Amniotic epithelial cell (primary cell): ENCODE results near the gene LUM.
"Not testable (repeated sequence)": the region's sequence is repeated elsewhere in the genome, so short reads cannot be mapped to it uniquely, and the experiment has no call there.

Source experiments
- DNase-seq: peaks from one replicate; pipeline ENCODE4 v3.0.0-alpha.2; 2010; ENCODE audit warnings: low read depth

The LUM gene

DNA sequence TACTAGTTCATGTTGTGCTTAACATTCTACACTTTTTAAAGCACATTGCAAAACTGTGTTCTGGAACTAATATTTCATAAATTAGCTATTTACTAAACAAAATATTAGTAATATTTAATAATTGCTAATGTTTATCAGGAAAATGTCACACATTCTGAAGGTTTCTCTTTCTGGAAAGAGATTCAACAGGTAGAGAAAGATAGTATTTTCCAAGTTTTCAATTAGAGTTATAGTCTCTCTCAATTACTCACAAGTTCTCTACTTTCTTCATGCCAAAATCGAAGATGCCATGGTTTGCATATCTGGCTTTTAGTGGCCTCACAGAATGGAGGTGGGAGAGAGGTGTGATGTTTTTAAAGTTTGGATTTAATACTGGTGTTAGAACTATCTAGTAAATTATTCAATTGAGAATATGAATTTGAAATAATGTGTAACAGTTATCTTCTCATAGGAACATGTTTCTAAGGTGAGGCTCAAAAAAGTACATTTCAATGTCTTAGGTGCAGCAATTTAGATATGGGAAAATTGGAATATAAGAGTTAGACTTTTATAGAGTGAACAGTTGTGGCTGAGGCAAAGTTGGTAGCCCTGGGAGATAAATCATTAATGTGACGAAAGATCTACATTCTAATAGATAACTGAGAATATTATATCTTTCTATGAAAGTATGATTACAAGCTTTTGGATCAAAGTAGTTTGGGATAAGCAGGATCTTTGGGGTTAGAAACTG is 1.5 kb downstream of the LUM start:
- DNase-seq = no peak

DNA sequence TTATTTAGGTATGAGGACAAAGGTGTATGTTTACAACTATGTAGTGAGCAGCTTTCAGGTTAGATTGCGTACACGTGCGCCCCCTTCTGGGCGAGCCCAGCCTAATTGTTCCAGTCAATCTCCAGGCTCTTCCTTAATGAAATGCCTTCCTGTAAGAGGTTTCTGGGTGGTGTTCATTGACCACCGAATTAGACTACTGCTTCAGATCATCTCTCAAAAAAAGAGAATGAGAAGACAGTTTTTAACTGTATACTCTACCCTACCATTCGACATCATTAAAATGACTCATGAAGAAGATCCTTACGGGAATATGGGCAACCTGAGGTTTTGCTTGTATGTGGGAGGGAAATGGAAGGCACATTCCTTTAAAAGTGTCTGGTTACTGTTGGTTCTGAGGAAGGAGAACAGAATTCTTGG is 2.1 kb downstream of the LUM start:
- peak; percentile 96 for DNase-seq

DNA sequence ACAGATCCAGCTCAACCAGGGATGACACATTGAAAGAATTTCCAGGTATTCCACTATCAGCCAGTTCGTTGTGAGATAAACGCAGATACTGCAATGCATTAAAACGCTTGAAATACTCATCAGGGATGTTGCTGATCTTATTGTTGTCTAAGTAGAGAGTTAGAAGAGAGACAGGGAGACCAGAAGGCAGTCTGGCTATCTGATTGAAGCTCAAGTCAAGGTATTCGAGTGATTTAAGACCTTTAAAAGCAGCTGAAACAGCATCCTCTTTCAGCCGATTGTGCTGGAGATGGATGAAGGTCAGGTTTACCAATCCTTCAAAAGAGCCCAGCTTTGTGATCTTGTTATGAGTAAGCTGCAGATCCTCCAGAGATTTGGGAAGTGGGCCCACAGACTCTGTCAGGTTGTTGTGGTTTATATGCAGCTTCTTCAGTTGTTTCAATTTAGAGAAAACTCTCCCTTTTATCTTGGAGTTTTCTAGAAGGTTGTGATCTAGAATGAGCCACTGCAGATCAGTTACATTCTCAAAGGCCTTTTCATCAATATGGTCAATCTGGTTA is 3.0 kb downstream of the LUM start:
- DNase-seq = peak; percentile 38

DNA sequence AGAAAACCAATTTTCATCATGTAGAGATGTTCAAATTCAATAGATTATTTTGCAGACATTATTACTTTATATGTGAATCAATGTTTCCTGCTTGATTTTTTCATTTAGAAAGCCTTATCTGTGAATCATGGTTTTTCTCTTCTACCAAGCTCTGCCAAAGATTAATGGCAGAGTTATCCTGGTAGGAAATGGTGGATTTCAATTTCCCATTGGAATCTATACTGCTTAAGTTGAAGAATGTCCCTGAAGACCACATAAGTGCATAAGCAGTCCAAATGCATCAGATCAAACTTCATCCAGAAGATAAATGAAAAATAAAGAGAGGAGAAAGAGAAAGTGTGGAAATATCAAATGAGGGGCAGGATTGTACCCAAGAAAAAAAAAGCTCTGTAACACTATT is 5.0 kb downstream of the LUM start:
- no peak for DNase-seq

GRCh38 chr12:91105807-91106206 is 5.5 kb downstream of the LUM start:
- peak; percentile 50 for DNase-seq

DNA sequence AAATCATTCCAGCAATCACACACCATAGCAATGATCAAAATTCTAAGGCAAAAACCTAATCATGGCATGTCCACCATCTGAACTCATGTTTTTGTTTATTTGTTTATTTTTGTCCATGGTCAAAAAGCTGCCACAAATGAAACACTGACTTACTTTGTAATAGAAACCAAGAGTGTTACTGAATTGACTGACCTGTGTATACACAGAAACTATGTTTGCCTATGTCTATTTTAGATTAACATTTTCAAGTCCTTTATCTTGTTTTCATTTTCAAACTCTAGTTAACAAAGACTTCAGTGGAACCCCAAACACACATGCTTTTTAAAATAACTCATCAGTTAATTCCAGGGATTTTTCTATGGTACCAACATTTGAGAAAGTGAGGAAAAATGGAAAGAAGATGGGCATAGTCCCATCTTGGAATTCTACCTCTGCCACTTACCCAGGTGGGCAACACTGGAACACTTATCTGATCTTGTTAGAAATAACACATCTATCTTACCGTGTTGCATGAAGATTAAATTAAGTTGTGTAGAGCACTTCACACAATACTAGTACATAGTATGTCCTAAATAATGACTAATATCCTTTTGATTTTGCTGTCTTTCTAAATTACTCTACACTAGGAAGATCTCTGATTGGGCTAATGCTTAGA is 6.4 kb downstream of the LUM start:
- DNase-seq = no peak

DNA sequence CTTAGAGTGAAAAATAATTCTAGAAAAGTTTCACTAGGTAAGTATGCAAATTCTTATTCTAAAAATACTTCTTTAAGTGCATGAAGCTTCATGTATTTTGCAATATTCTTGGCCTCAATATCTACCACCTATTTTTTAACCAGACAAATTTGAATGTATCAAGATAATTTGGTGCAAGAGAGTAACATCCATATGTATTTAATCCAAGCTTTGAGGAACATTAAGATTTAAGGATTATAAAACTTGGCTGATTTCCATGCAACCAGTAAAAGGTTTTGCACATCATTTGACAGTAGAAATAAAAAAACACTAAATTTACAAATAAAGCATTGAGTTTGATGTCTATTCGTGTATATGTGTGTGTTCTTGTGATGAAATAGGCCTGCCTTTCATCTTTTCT is 7.7 kb downstream of the LUM start:
- DNase-seq = no peak

DNA sequence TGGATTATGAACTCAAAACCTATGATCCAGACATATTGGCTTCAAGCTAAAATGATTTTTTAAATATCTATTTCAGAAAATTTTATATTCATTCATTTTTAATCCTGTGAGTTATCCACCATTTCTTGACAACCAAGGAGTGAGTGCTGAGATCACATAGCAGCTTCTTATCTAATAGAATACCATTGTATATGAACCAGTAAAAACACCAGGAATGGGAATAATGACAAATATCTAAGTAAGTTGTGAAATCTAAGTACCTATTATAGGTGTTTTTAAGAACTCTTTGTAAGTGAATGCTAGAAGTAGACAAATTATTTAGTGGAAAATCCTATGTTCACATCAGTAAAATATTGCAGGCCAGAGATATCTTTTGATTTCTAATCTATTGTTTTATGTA is 8.2 kb downstream of the LUM start:
- peak; percentile 45 for DNase-seq

DNA sequence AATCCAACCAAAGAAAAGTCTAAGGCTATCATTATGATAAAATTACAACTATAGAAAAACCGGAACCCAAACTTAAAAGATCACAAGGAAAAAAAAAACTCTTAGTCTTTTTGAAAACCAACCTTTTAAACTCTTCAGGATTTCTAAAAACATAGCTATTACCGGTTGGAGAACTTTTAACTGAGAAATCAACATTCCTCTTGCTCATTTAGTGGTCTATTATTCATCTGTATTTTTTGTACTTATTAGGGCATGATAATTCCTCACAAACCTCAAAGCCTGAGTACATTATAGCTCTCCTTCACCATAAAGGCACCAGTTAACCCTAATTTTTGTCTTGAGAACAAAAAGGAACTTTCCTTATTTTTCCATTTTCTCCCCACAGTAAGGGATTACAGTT is 10.4 kb downstream of the LUM start:
- peak; percentile 76 for DNase-seq

DNA sequence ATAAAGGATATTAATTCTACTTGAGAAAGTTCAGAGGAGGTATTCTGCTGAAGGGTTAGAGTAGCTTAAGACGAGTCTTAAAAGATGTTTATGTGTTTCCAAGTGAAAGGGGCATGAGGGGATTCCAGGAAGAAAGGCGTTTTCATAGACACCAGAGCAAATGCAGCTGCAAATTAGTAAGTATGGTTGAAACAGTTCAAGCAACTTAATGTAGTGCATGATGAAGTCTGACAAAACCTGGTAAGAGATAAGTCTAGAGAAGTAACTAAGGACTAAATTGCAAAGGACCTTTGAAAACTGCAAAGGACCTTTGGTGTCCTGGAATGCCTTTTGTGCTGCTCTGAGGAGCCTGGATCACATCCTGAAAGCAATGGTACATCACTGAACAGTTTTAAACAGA is 11.5 kb downstream of the LUM start:
- peak; percentile 42 for DNase-seq

DNA sequence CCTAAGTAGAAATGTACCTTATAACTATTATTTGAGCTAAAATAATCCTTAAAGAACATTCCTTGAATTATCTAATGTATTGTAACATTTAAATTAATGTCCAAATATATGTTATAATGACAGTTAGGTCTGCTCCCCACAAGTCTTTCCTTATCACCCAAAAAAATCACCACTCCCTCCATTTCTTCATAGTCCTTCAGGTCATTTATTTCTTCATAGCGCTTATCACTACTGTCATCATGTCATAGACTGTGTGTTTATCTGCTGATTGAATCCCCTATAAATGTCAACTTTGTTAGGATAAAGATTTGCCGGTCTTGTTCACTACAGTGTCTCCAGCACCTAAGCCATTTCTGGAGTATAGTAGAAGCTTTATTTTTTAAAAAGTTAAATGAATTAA is 12.0 kb downstream of the LUM start:
- DNase-seq = no peak

DNA sequence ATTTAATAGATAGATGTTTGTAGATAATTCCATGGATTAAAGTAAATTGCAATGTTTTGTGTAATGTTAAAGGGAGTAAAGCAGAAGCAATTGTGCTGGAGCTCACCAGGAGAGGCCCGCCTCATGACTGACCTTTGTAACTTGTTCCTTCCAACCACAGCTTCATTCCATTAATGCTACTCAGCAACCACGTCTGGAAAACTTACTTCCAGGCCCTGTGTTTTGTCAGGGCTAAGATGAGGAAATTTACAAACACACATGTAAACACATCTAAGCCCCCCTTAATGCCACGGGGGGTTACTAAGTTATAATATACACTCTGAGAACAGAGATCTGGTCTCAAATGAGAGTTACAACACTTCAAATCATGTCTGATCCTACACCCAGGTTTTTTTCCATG is 12.4 kb downstream of the LUM start:
- peak; percentile 99 for DNase-seq

GRCh38 chr12:91098461-91098860 is 12.8 kb downstream of the LUM start:
- DNase-seq = no peak

GRCh38 chr12:91094957-91095356 is 16.3 kb downstream of the LUM start:
- DNase-seq = no peak

GRCh38 chr12:91094032-91094662 is 17.1 kb downstream of the LUM start:
- peak; percentile 32 for DNase-seq

GRCh38 chr12:91093341-91093740 is 18.0 kb downstream of the LUM start:
- DNase-seq = no peak

DNA sequence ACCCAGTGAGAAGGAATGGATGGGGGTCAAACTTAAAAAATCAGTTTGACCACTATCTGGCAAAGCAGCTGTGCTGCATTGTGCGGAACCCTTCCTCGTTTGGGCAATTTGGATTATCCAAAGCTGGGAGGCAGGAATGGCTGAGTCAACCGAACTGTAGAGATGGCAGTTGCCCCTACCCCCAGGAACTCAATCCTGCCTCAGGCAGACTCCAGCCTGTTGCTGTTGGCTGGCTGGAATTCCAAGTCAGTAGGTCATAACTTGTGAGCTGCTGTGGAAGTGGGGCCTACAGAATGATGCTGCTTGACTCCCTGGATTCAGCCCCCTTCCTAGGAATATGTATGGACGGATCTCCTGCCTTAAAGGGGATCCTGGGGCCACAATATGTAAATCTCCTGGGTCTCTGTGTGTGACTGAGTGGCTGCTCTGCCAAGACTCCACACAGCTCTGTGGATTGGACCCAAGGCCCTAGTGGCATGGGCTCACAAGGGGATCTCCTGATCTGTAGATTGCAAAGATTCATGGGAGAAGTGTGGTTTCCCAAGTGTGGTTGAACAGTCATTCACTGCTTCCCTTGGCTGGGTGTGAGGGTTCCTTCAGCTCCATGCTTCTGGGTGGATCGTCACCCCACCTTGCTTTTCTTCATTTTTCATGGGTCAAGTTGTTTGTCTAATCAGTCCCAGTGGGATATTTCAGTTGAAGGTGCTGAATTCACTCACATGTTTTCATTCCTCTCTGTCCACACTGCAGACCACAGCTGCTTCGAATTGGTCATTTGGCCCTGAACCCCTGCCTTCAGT is 19.2 kb downstream of the LUM start:
- DNase-seq = no peak

DNA sequence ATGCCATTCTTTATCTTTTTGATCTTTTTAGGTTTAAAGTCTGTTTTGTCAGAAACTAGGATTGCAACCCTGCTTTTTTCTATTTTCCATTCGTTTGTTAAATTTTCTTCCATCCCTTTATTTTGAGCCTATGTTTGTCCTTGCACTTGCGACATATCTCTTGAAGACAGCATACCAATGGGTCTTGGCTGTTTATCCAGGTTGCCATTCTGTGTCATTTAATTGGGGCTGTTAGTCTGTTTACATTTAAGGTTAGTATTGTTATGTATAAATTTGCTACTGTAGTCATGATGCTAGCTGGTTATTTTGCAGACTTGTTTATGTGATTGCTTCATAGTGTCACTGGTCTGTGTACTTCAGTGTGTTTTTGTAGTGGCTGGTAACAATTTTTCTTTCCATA is 21.3 kb downstream of the LUM start:
- DNase-seq = not testable (repeated sequence)

DNA sequence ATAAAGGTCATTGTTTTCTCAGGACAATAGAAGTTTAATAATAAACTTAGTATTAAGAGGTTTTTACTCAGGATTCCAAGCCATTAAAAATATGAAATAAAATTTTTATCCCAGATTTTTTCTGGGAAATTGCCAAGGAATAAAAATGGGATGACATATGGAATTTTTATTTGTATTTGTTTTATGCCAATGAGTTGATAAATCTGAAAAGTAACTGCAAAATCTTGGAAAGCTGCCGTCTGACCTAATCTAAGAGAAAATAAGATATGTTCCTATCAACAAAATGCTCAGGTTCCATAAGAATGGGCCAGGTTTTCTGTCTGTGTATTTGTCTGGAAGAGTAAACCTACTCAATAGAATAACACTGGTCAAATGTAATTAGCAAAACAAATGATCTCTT is 31.3 kb downstream of the LUM start:
- no peak for DNase-seq

DNA sequence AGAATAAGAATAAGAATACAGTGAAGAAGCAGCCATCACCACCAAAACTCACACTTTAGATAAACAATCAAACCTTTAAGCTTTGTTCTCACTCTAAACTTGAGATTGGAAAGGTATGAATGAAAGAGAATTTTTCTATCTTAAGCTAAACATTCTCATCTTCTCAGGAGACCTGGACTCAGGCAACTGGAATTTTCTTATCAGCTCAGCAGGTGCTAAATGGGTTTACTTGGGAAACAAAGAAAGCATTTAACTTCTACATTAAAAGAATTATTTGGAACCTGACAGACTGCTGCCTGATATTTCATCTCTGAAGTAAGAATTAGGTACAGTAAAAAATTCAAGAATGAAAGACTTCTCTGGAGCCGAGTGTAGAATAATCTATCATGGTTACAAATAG is 32.8 kb downstream of the LUM start:
- no peak for DNase-seq

DNA sequence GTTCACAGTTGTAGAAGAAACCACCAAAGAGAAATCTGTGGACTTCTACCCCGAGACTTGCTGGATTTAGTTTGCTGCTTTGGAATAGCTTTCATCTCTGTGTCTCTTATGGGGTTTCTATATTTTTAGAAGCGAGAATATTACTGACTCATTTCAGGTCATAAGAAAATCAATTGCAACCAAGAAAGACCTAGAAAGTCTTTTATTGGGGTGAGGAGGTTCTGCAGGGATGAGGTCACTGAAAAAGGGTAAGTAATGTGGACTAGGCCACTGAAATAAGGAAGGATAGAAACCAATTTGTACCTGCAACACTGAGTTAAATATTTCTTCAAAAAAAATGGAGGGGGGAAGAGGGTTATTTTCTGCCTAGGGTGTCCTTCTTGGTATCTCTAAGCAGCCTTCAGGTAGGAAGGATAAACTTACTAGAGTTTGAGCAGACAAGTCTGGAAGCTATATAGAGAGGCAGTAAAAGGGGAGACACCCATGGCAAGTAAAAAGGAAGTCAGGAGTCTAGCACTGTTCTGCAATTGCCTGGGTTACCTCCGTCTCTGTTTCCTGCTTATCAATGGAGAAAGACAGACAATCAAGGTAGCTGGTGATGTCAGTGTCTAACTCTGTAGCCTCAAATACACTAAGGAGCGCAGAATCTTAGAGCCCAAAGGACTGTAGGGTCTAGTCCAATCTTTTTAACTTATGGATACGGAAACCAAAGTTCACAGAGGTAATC is 33.9 kb downstream of the LUM start:
- DNase-seq = no peak

DNA sequence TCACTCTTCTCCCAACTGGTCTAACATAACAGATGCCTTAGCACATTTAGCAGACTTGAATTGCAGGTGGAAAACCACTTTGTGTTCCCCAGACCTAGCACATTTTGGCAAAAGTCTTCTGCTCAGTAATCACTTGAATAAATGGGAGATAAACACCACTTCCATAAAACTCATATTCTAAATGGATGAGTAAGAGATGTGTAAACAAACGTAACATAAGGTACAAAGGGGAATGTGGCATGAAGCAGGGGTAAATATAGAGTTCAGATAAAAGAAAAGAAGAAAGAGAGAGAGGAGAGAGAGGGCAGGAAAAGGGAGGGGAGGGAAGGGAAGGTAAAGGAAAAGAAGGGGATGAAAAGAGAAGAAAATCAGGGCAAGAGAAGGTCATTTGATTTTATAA is 36.4 kb downstream of the LUM start:
- no peak for DNase-seq
